GM19351 (cell line): ENCODE measurements around the gene ACVRL1.

Source experiments
- ATAC-seq: cut with Tn5 transposase; IDR thresholded peaks from one replicate; pipeline ENCODE4 v1.9.1; 2021; ENCODE audit warnings: mild to moderate bottlenecking, moderate library complexity; ENCODE audit not compliant: unreplicated experiment

Gene ACVRL1

GRCh38 chr12:51959921-51960320 lies 52.6 kb downstream of the ACVRL1 start:
- ATAC-seq, result no peak

GRCh38 chr12:51960488-51960887 lies 53.2 kb downstream of the ACVRL1 start:
- no peak for ATAC-seq

GRCh38 chr12:51960890-51961289 lies 53.6 kb downstream of the ACVRL1 start:
- no peak for ATAC-seq

GRCh38 chr12:51961834-51962233 lies 54.5 kb downstream of the ACVRL1 start:
- no peak for ATAC-seq

- ATAC-seq, result no peak
Observed at GRCh38 chr12:51962737-51963136, 55.4 kb downstream of the ACVRL1 start.

GRCh38 chr12:51963477-51963876 lies 56.2 kb downstream of the ACVRL1 start:
- no peak for ATAC-seq

GRCh38 chr12:51969643-51970042 lies 62.3 kb downstream of the ACVRL1 start:
- ATAC-seq, result no peak

- ATAC-seq, result peak; percentile 89
Observed at GRCh38 chr12:51970904-51971646, 63.8 kb downstream of the ACVRL1 start.

GRCh38 chr12:51971679-51972421 lies 64.5 kb downstream of the ACVRL1 start:
- ATAC-seq, result no peak

- ATAC-seq, result no peak
Observed at GRCh38 chr12:51972422-51972812, 65.1 kb downstream of the ACVRL1 start.

- no peak for ATAC-seq
Observed at GRCh38 chr12:51972849-51973273, 65.6 kb downstream of the ACVRL1 start.
